NCI-H446 (cell line): ENCODE data around the gene UBAP1L.

ENCODE experiments used
- DNase-seq, 2 experiments: peaks; one replicate each; lab custom pipeline; 2025; lab: John Stamatoyannopoulos, UW

The UBAP1L gene

GRCh38 chr15:65066635-65067316 lies 48.2 kb downstream of the UBAP1L start:
- DNase-seq, result no peak

- no peak for DNase-seq
Measured at GRCh38 chr15:65066001-65066634, 48.9 kb downstream of the UBAP1L start.

GRCh38 chr15:65062726-65063125 lies 52.3 kb downstream of the UBAP1L start:
- no peak for DNase-seq

GRCh38 chr15:65062061-65062460 lies 52.9 kb downstream of the UBAP1L start:
- DNase-seq, result no peak

- DNase-seq, result no peak
Measured at GRCh38 chr15:65060641-65061397, 54.2 kb downstream of the UBAP1L start.

- DNase-seq, result no peak
Measured at GRCh38 chr15:65059931-65060596, 54.9 kb downstream of the UBAP1L start.

GRCh38 chr15:65059369-65059750 lies 55.6 kb downstream of the UBAP1L start:
- DNase-seq, result no peak

- DNase-seq, result no peak
Measured at GRCh38 chr15:65058394-65059368, 56.3 kb downstream of the UBAP1L start.

GRCh38 chr15:65057549-65057940 lies 57.5 kb downstream of the UBAP1L start:
- no peak for DNase-seq

- DNase-seq, result no peak
Measured at GRCh38 chr15:65056868-65057548, 58.0 kb downstream of the UBAP1L start.

GRCh38 chr15:65056106-65056505 lies 58.9 kb downstream of the UBAP1L start:
- no peak for DNase-seq

GRCh38 chr15:65055201-65055870 lies 59.7 kb downstream of the UBAP1L start:
- DNase-seq, result no peak

- peak; percentile 7 to 70 for DNase-seq
Measured at GRCh38 chr15:65054333-65055200, 60.4 kb downstream of the UBAP1L start.

GRCh38 chr15:65052956-65053355 lies 62.0 kb downstream of the UBAP1L start:
- no peak for DNase-seq

- no peak for DNase-seq
Measured at GRCh38 chr15:65051266-65051665, 63.7 kb downstream of the UBAP1L start.

- no peak for DNase-seq
Measured at GRCh38 chr15:65050270-65050669, 64.7 kb downstream of the UBAP1L start.

- peak; percentile 62 to 90 for DNase-seq
Measured at GRCh38 chr15:65049418-65049840, 65.6 kb downstream of the UBAP1L start.

GRCh38 chr15:65048241-65048640 lies 66.8 kb downstream of the UBAP1L start:
- DNase-seq, result no peak
